NT2/D1 (cell line): Measurements from ENCODE around the gene GSTA2.
A peak's percentile ranks its signal among the peaks of the same experiment; 100 is the strongest.

ENCODE experiments used
- DNase-seq: peaks from one replicate; pipeline ENCODE4 v3.0.0-alpha.2; 2011; ENCODE audit warnings: low read depth, low spot score
- H3K27me3 ChIP-seq: 2 replicates; pipeline ENCODE4 v1.6.0; 2011; ENCODE audit warnings: mild to moderate bottlenecking; ENCODE audit not compliant: insufficient read length, insufficient read depth
- H3K36me3 ChIP-seq: 2 replicates; pipeline ENCODE4 v1.6.1; 2011; ENCODE audit warnings: mild to moderate bottlenecking, low read length, mixed read lengths; ENCODE audit not compliant: insufficient read depth, insufficient read length
- H3K4me1 ChIP-seq: 2 replicates; pipeline ENCODE4 v1.5.1; 2011; ENCODE audit not compliant: insufficient read depth, insufficient read length
- H3K4me3 ChIP-seq: 2 replicates; pipeline ENCODE4 v1.5.1; 2011; ENCODE audit warnings: low read depth; ENCODE audit not compliant: insufficient read length
- H3K9ac ChIP-seq: 2 replicates; pipeline ENCODE4 v1.6.0; 2011; ENCODE audit warnings: low read depth; ENCODE audit not compliant: insufficient read length
- H3K9me3 ChIP-seq: 2 replicates; pipeline ENCODE4 v1.5.1; 2011; ENCODE audit warnings: mild to moderate bottlenecking, low read length; ENCODE audit not compliant: insufficient read depth
- SUZ12 ChIP-seq: IDR thresholded peaks from 2 replicates; pipeline ENCODE4 v1.6.1; 2011; ENCODE audit not compliant: insufficient read length, insufficient read depth; ENCODE audit errors: extremely low read depth
- YY1 ChIP-seq: IDR thresholded peaks from 2 replicates; pipeline ENCODE4 v1.6.1; 2011; ENCODE audit not compliant: insufficient read length, insufficient read depth
- ZNF274 ChIP-seq: IDR thresholded peaks from 2 replicates; pipeline ENCODE4 v1.6.1; 2011; ENCODE audit warnings: mild to moderate bottlenecking, low read depth, low read length

GSTA2 gene

DNA sequence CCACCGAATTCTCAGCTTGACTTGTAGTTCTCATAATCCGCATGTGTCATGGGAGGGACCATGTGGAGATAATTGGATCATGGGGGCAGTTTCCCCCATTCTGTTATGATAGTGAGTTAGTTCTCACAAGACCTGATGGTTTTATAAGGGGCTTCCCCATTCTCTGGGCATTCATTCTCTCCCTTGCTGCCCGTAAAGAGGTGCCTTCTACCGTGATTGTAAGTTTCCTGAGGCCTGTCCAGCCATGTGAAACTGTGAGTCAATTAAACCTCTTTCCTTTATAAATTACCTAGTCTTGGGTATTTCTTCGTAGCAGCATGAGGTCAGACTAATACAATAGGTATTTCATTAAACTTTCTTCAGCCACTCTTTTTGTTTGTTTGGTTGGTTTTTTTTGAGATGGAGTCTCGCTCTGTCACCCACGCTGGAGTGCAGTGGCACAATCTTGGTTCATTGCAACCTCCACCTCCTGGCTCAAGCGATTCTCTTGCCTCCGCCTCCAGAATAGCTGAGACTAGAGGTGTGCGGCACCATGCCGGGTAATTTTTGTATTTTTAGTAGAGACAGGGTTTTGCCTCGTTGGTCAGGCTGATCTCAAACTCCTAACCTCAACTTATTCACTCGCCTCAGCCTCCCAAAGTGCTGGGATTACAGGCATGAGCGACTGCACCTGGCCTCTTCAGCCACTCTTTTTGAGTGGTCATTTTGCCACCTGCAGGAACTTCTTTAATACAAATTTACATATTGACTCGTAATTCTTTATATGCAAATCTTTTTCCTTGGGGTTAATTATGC lies 36.3 kb downstream of the GSTA2 start:
- TF ChIP-seq ZNF274 (no peak), YY1 (no peak), SUZ12 (no peak)
- H3K9ac ChIP-seq = no peak overlapping the region
- no peaks in the 10 kb centered on the region for H3K4me1 ChIP-seq
- no peaks in the 10 kb centered on the region for H3K36me3 ChIP-seq
- no peak overlapping the region for H3K4me3 ChIP-seq
- DNase-seq = no peak
- H3K9me3 ChIP-seq = no peaks in the 10 kb centered on the region
- no peaks in the 10 kb centered on the region for H3K27me3 ChIP-seq

DNA sequence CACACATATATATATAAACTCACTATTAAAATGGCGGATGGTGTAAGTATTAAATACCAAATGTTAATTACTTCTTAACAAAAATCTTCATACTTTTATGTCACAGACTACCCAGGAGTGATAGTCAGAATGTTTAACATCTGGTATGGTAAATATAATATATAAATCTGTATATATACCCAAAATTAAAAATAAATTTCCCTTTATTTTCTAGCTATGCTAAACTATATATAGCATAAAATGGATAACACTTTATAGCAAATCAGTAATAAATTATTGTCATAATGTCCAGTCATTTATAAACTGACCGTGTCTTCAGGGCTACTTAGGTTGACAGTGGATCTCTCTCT lies 37.1 kb downstream of the GSTA2 start:
- DNase-seq = no peak
- H3K4me1 ChIP-seq = no peaks in the 10 kb centered on the region
- TF ChIP-seq YY1 (no peak), SUZ12 (no peak), ZNF274 (no peak)
- no peaks in the 10 kb centered on the region for H3K9me3 ChIP-seq
- no peak overlapping the region for H3K4me3 ChIP-seq
- no peaks in the 10 kb centered on the region for H3K36me3 ChIP-seq
- no peaks in the 10 kb centered on the region for H3K27me3 ChIP-seq
- no peak overlapping the region for H3K9ac ChIP-seq

DNA sequence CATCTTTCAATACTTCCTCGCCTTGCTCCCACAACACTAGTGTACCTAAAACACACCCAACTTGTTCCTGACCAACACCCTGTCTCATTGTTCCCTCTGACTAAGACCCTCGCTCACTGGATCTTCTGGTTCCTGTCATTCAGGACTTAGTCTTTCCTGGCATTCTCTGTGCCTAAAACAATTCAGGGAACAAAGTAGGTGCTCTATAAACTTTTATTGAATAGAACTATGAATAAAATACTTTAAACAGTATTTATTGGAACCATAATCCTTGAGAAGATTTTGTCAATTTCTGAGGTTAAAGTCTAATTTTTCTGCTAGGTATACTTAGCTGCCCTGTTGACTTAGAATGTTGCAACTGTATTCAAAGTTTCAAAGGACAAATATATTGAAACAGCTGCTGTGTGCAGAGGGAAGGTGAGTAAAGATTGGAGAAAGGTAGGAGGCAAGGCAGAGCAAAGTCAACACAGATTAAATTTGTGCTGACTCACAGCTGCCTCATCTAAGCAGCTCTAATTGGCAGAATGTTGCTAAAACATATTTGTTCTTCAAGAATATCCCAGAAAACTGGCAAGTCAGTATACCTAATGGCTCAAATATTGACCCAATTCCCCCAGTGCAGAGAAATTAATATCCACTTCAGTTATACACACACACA lies 37.6 kb downstream of the GSTA2 start:
- Histone ChIP-seq H3K36me3 (no peaks in the 10 kb centered on the region), H3K9ac (no peak overlapping the region), H3K4me1 (no peaks in the 10 kb centered on the region), H3K9me3 (no peaks in the 10 kb centered on the region), H3K4me3 (no peak overlapping the region), H3K27me3 (no peaks in the 10 kb centered on the region)
- TF ChIP-seq ZNF274 = no peak
- TF ChIP-seq SUZ12 = no peak
- no peak for TF ChIP-seq YY1
- DNase-seq = no peak

DNA sequence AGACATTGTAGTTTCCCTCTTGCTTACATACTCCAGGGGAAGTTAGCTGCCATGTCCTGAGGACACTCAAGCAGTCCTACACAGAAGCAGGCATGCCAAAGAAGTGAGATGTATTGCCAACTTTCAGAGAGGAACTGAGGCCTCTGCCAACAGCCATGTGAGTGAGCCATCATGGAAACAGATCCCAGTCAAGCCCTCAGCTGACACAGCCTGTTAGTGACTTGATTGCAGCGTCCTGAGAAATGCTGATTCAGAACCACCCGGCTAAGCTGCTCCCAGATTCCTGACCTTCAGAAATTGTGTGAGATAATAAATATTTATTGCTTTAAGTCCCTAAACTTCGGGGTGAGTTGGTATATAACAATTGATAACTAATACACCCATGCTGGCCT lies 38.1 kb downstream of the GSTA2 start:
- no peaks in the 10 kb centered on the region for H3K9me3 ChIP-seq
- H3K27me3 ChIP-seq = no peaks in the 10 kb centered on the region
- H3K36me3 ChIP-seq = no peaks in the 10 kb centered on the region
- no peak for DNase-seq
- TF ChIP-seq SUZ12 (no peak), ZNF274 (no peak), YY1 (no peak)
- H3K4me1 ChIP-seq = no peaks in the 10 kb centered on the region
- no peak overlapping the region for H3K9ac ChIP-seq
- H3K4me3 ChIP-seq = no peak overlapping the region

DNA sequence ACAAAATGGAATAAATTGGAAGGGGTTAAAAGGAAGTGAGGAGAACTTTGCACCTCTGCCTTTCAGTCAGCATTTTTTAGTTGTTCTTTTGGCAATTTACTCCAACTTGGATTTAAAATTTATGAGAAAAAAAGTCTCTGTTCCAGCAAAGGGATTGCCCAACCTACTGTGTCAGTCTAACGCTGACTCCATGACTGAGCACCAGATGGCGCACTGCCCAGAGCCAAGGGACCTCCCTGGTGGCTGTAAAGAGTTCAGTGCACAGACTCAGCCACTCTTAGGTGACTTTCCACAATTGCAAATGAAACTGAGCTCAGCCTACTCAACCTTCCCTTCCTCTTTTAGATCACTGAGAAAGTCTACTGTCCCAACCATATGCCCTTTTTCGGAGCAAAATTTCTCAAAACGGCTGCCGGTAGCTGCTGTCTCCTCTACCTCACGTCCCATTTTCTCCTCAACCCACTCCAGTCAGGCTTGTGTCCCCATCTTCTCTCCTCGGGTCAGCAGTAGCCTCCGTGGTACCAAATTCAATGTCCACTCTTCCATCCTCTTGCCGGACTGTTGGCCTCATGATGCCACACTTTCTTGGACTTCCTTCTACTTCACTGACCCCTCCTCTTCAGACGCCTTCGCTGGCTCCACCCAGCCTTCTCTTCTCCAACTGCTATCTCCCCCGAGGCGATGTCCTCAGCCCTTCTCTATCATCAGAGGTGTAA lies 38.7 kb downstream of the GSTA2 start:
- Histone ChIP-seq H3K4me1 (no peaks in the 10 kb centered on the region), H3K4me3 (no peak overlapping the region)
- DNase-seq = peak; percentile 32

DNA sequence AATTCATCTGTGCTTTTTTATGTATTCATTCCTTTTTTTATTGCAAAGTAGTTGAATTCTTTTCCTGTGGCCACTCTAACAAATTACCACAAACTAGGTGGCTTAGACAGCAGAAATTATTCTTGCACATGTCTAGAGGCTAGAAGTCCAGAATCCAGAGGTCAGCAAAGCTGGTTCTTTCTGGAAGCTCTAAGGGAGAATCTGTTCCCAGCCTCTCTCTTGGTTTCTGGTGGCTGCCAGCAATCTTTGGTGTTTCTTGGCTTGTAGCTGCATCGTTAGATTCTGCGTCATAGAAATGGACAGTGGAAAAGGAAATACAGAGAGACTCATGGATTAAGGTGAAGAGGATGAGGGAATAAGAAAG lies 39.3 kb downstream of the GSTA2 start:
- Histone ChIP-seq H3K4me1 (no peaks in the 10 kb centered on the region), H3K4me3 (no peak overlapping the region), H3K36me3 (no peaks in the 10 kb centered on the region), H3K27me3 (no peaks in the 10 kb centered on the region), H3K9ac (no peak overlapping the region), H3K9me3 (no peaks in the 10 kb centered on the region)
- TF ChIP-seq SUZ12 (no peak), ZNF274 (no peak), YY1 (no peak)
- DNase-seq = no peak

More for the DNA sequence above, 38.7 kb downstream of the GSTA2 start:
- H3K36me3 ChIP-seq = no peaks in the 10 kb centered on the region
- no peak for TF ChIP-seq ZNF274
- no peak for TF ChIP-seq SUZ12
- no peak for TF ChIP-seq YY1
- H3K9ac ChIP-seq = no peak overlapping the region
- H3K27me3 ChIP-seq = no peaks in the 10 kb centered on the region
- no peaks in the 10 kb centered on the region for H3K9me3 ChIP-seq

DNA sequence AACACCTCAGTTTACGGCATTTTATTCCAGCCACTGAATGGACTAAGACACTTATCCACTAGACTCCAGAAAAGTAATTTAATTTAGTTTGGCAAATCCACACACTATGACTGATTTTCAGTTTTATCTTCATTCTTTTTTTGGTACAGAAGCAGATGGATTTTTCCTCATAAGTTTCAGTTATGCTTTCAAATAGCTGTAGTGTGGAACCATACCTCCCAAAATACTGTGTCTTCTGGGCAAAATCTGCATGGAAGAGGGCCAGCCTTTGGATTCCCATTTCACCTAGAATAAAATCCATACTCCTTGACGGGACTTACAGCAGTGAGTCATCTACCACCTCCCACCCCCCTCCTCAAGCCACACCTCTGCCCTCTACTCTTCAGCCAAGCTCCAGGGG lies 43.0 kb downstream of the GSTA2 start:
- TF ChIP-seq YY1 (no peak), SUZ12 (no peak), ZNF274 (no peak)
- H3K9ac ChIP-seq = no peak overlapping the region
- H3K9me3 ChIP-seq = no peaks in the 10 kb centered on the region
- no peak for DNase-seq
- no peaks in the 10 kb centered on the region for H3K36me3 ChIP-seq
- no peaks in the 10 kb centered on the region for H3K4me1 ChIP-seq
- no peak overlapping the region for H3K4me3 ChIP-seq
- no peaks in the 10 kb centered on the region for H3K27me3 ChIP-seq
